ENCODE data around the gene HSPA4.
"Not testable (repeated sequence)": the region's sequence is repeated elsewhere in the genome, so short reads cannot be mapped to it uniquely, and the experiment has no call there.

The HSPA4 gene

DNA sequence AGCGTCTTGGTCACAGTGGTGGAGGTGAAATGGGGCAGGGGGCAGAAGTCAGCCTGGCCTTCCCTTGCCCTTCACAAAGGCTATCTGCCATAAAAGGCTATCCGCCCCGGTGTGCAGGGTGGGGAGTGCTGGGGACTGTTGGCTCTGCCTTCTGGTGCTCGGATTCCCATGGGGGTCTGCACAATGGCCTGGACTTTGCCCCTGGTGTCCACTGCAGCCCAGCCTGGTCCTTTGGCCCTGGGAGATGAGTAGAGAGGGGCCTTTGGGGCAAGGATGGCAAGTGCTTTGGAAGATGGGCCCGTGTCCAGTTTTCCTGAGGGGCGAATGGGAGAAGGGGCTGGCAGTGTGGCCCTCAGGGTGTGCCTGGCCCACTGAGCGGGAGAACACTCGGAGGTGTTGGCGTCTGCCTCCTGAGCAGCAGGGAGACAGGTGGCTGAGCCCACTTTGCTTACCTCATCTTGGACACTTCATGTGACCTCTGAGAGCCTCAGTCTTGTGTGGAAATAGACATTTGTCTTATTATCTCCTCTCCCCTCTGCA, 69.9 kb downstream of the HSPA4 start:
- no peak for DNase-seq (ENCODE audit: low read depth in 2 of 2, low spot score in 1 of 2)

- DNase-seq (ENCODE audit: low read depth in 2 of 2, low spot score in 1 of 2): no peak
These were observed 70.9 kb downstream of the HSPA4 start for GRCh38 chr5:133122711-133123110.

GRCh38 chr5:133123297-133123696, 71.5 kb downstream of the HSPA4 start:
- no peak for DNase-seq (ENCODE audit: low read depth in 2 of 2, low spot score in 1 of 2)

DNA sequence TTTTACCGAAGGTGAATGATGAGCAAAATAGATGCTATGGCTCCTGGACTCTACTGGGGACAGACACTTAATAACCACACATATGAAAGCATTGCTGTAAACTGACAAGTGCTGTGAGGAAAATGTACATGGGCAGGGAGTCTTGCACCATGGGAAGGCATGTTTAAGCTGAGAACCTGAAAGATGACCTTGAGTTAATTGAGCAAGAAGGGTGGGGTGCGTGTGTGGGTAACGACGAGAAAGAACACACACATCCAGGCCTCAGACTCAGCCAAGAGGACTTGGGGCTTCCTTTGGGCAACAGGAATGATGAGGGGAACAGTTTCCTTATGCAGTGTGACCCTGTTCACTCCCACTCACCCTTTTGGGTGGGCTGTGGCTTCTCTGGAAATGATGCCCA, 73.1 kb downstream of the HSPA4 start:
- DNase-seq (ENCODE audit: low read depth in 2 of 2, low spot score in 1 of 2): no peak

- no peak for DNase-seq (ENCODE audit: low read depth in 2 of 2, low spot score in 1 of 2)
These were observed 76.3 kb downstream of the HSPA4 start for GRCh38 chr5:133128066-133128465.

DNA sequence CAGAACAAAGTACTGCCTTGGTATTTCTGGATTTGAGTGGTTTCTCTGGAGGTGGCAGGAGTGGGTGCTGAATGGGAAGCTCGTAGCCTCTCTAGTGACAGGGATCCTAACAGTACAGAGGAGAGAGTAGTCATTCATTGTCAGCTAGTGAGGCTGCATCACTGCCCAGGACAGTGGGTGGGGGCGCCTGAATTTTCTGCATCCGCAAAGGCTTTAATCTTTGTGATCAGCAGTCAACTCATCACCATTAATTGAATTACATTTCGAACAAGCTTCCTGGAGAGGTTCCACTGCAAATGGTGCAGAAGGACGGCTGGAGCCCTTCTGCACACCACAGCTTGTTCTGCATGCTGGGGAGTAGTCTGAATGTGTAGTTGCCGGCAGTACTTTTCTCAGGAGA, 77.5 kb downstream of the HSPA4 start:
- no peak for DNase-seq (ENCODE audit: low read depth in 2 of 2, low spot score in 1 of 2)

DNA sequence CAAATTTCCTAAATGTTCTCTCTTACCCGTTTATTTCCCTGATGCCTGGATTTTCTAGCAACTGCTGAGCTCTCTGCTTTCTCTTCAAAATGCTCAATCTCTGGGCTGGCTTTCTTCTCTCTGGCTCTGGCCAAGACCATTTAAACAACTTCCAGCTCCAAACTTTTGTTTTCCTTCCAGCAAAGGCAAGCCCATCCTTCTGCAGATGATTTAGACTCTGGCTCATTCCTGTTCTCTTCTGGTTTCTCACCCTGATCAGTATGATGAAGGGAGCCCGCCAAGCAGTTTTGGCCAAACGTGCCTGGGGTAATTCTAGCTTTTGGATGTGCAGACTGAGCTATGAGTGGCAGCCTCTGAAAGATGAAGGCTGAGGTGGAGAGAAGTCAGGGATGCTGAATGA, 78.1 kb downstream of the HSPA4 start:
- no peak for DNase-seq (ENCODE audit: low read depth in 2 of 2, low spot score in 1 of 2)

DNA sequence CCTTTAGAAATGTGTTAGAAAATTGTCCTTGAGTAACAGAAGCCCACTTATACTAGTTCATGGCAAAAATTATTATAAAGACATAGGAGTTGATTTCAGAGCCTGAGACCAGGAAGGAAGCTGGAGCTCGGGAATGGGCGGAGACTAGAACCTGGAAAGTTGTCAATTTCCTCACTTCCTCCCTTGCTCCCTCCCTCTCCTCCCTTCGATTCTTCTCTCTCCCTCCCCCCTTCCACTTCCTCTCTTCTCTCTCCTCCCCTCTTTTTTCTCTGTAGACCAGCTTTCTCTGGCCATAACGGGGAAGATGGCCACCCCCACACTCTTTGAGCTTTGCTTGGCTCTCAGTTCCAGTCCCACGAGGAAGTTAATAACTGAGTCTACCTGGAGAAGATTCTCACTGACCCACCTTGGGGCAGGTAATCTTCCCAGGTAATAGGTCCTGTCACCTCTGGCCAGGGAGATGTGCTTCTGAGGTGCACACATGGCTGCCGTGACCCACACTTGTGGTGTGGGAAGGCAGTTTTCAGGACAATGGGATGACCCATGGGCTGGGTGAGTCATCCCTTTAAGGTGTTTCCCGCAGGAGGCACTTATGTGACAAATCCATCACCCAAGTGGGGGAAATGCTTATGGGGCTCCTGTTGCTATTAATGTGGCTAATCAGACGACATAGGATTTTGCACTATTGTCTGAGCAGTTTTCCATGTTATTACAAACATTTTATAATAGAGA, 78.7 kb downstream of the HSPA4 start:
- no peak for DNase-seq (ENCODE audit: low read depth in 2 of 2, low spot score in 1 of 2)

DNA sequence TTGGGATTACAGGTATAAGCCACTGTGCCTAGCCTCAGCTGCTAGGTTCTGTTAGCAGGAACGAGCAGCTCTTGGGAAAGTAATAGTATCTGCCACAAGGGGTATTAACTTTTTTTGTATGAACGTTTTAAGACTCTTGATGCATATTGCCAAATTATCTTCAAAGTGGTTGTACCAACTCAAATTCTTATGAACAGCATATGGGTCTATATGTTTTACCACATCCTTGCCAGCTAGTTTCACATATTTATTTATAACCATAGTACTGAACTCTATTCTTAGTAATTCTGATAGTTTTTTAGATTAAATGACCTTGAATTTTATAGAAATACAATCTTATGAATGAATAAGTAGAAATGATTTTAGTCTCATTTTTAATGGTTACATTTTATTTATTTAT, 80.9 kb downstream of the HSPA4 start:
- no peak for DNase-seq (ENCODE audit: low read depth in 2 of 2, low spot score in 1 of 2)

- DNase-seq (ENCODE audit: low read depth in 2 of 2, low spot score in 1 of 2): not testable (repeated sequence)
These were observed 81.4 kb downstream of the HSPA4 start for GRCh38 chr5:133133241-133133640.

- DNase-seq (ENCODE audit: low read depth in 2 of 2, low spot score in 1 of 2): not testable (repeated sequence)
These were observed 85.1 kb downstream of the HSPA4 start for GRCh38 chr5:133136890-133137289.

DNA sequence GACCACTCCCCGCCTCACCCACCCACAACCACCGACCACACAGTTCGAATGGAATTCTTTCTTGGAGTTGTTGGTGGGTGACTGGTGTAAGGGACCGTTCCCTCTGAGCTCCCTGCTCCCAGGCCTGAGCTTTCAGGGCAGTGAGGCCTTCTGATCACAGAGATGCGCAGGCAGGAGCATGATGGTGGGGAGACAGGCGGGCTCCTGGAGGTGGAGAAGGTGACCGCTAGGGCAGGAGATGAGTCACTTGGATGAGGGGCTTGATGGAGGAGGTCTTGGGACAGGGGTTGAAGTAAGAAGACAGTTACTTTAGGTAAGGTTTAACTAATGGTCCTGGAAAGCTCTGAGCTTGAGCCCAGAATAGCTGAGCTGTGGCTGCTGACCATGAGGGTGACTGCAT, 88.5 kb downstream of the HSPA4 start:
- DNase-seq (ENCODE audit: low read depth in 2 of 2, low spot score in 1 of 2): no peak

DNA sequence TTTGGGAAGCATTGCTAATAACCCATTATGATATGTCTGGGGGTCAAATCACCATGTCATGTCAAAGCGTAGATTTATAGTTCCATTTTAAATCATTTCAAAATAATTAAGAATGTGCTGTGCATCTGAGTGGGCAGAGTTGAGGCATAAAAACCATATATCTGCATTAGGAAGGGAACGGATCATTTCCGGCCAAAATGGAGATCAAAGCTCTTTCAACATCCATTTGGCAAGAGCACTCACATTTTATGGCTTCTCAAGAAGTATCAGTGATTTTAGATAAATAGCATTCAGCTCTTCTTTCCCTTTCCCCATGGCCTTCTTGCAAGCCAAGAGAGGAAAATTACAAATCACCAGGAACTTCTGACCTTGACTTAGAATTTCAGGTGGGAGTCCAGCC, 89.9 kb downstream of the HSPA4 start:
- DNase-seq (ENCODE audit: low read depth in 2 of 2, low spot score in 1 of 2): no peak

DNA sequence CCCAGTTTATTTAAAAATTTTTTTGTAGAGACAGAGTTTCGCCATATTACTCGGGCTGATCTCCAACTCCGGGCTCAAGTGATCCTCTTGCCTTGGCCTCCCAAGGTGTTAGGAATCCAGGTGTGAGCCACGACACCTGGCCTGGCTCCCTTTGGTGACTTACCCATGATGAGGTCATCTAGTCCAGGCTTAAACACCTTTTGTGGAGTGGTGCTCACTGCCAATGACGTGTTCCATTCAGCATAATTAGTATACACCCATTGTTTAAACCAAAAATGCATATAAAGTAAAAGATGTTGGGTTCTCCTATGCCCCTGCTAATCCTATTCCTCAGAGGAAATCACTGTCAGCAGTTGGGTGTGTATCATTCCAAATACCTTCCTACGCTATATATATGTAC, 91.0 kb downstream of the HSPA4 start:
- no peak for DNase-seq (ENCODE audit: low read depth in 2 of 2, low spot score in 1 of 2)

DNA sequence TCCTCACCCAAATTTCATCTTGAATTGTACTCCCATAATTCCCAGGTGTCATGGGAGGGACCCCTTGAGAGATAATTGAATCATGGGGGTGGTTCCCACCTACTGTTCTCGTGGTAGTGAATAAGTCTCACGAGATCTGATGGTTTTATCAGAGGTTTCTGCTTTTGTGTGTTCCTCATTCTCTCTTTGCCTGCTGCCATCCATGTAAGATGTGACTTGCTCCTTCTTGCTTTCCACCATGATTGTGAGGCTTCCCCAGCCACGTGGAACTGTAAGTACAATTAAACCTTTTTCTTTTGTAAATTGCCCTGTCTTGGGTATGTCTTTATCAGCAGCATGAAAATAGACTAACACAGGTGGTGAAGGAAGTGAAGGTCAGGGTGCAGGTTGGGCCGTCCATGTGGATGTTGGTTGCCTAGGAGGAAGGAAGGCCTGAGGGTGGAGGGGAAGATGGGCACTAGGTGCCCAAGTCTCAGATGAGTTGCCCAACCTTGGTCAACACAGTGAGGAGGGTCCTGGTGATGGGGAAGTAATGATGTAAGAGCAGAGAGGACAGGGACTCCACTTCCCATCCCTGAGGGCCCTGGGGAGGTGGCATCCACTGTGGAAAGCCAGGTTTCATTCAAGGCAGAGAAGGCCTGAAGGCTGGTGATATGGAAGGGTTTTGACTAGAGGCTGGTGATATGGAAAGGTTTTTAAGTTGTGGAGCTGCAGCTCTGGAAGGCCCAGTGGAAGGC, 92.6 kb downstream of the HSPA4 start:
- no peak for DNase-seq (ENCODE audit: low read depth in 2 of 2, low spot score in 1 of 2)

GRCh38 chr5:133145436-133146170, 93.8 kb downstream of the HSPA4 start:
- no peak for DNase-seq (ENCODE audit: low read depth in 2 of 2, low spot score in 1 of 2)

DNA sequence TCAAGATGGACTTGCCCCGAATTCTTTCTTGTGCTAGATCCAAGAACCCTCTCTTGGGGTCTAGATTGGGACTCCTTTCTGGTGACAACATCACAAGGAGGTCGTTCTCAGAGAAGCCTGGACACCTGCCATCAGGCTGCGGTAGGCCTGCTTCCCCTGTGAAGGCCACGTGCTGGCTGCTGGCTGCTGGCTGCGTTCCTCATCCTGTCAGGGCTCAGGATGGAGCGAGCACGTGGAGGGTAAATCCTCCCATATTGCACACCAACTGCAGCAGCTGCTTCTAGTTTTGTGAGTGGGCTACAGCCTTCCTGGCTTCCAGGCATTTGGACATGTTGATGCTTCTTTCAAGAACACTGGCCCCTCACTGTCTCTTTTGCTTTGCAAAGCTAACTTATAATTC, 95.6 kb downstream of the HSPA4 start:
- no peak for DNase-seq (ENCODE audit: low read depth in 2 of 2, low spot score in 1 of 2)

GRCh38 chr5:133147815-133148567, 96.2 kb downstream of the HSPA4 start:
- no peak for DNase-seq (ENCODE audit: low read depth in 2 of 2, low spot score in 1 of 2)

DNA sequence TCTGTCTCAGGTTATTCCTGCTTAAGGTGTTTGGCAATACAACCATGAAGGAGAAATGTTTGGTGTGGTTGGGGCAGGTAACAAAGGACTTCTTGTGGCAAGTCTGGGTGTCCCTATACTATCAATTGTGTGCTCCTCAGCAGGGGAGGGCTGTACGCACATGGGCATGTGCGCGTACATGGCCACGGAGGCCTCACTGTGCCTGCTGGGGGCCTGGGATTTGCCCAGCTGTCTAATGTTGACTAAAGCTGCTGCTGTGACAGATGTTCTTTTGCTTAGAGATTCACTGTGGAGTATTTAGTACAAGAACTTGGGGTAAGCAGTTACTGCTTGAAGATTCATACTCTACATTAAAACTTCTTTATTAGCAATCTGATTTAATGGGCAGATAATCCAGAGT, 97.5 kb downstream of the HSPA4 start:
- no peak for DNase-seq (ENCODE audit: low read depth in 2 of 2, low spot score in 1 of 2)

- DNase-seq (ENCODE audit: low read depth in 2 of 2, low spot score in 1 of 2): no peak
These were observed 99.2 kb downstream of the HSPA4 start for GRCh38 chr5:133150909-133151544.

All from stimulated activated CD8-positive, alpha-beta memory T cell treated with anti-CD3 and anti-CD28 coated beads, Interleukin-4, amount 100 ng/mL, for 4 hours (primary cell).